HG03354 (cell line): Measurements from ENCODE around the gene SMARCAL1.

ENCODE experiments used
- ATAC-seq: cut with Tn5 transposase; IDR thresholded peaks from one replicate; pipeline ENCODE4 v1.9.1; 2021; ENCODE audit warnings: mild to moderate bottlenecking; ENCODE audit not compliant: unreplicated experiment, poor library complexity, severe bottlenecking

The SMARCAL1 gene

DNA sequence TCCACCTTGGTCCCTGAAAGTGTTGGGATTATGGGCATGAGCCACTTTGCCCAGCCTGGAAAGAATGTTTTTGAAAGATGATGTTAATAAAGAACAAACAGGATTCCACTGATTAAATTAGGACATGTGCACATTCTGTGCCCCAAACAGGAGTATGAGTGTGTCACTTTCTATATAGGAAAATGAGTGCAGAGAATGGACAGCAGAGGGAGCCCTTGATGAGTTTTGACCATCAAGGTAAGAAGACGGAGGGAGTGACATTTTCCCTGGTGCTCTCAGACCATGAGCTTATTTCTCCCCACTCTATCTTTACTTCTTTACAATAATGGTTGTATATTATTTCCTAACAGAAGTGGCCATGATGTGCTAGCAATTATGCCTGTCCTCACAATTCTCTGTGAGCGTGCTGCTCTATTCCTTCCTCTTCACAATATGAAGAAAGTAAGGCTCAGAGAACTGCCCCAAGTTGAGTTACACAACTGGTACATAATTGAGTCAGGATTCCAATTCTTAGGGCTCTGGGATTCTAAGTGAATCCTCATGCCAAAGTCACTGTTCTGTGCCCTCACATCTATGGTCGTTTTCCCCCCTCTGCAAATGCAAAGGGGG lies 107.0 kb downstream of the SMARCAL1 start:
- ATAC-seq: peak; percentile 78

DNA sequence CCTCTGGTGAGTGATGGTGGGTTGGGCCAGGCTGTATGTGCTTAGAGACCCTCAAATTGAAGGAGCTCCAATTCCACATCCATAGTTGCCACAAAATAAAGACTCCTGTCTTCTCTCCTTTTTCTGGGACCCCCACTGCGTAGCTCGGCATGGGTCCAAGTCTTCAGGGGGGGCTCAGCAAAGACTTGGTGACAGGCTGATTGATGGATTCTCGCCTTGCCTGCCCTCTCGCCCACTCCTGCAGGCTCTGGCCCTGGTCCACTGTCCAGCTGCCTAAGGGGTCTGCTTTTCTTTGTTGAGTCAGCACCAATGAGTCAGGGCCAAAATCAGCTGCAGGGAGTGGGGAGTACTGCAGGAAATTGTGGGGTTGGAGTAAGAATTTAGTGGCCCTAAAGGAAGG lies 107.8 kb downstream of the SMARCAL1 start:
- ATAC-seq: no peak

DNA sequence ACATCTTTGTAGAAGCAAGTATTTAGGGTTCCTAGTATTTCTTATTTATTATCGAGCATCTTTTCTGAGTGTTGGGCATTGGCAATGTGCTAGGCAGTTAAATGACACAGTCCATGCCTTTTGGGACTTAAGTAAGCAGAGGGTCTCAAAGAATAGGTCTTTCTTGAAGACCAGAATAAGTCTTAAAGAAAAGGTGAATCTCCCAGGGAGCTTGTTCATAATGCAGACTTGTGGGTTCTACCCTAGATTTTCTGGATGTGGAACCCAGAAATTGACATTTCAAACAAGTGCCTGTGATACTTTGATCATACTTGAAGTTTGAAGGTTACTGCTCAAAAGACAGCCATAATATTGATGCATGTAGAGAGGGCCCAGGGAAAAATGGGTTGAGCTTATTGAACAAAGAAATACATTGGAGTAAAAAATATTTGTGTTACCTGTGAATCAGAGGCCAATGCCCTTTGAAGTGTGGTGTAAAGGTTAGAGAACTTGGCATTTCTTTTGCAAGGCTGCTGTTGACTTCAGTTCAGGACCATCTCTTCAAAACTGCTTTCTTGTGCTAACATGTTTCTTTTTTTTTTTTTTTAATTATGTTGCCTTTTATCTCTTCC lies 110.7 kb downstream of the SMARCAL1 start:
- ATAC-seq: no peak

DNA sequence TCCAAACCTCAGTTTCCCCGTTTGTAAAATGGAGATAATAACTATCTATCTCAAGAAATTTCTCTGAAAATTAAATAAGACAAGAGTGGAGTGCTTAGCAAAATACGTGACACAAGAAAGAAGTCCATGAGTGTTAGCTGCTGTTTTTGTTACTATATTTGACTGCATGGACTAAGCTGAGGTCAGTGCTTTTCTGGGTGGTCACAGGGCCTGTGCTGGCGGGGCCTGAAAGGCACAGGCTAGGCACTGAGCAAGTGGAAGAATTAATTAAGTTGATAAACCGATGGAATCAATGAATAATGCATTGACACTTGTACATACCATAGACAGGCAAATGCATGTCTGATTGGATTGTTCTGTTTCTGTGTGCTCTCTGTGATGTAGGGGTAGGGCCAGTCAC lies 113.7 kb downstream of the SMARCAL1 start:
- no peak for ATAC-seq

DNA sequence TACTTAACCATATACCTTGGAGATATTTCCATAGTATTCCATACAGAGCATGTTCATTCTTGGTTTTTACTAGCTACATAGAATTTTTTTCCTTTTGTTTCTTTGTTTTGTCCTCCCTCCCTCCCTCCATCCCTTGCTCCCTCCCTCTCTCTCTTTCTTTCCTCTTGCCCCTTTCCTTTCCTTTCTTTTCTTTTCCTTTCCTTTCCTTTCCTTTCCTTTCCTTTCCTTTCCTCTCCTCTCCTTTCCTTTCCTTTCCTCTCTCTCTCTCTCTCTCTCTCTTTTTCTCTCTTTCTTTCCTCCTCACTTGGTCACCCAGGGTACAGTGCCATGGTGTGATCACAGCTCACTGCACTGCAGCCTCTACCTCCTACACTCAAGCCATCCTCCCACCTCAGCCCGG lies 114.7 kb downstream of the SMARCAL1 start:
- ATAC-seq: no peak

DNA sequence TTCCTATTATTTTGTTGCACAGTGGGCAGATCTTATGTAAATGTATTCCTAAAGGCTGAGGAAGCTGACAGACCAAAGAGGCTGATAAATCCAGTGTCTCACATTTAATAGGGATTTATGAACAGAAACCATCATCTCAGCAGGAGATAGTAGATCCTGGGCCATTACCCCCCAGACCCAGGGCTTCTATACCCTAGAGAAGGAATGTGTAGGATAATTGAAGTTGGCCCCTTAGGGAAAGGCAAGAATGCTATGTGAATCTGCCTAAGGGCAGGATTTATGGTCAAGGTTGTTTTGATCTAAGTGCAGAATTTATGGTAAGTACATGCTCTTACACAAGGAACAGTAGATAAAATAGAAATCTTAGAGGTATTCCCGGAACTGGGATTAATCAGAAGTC lies 115.3 kb downstream of the SMARCAL1 start:
- ATAC-seq: no peak

DNA sequence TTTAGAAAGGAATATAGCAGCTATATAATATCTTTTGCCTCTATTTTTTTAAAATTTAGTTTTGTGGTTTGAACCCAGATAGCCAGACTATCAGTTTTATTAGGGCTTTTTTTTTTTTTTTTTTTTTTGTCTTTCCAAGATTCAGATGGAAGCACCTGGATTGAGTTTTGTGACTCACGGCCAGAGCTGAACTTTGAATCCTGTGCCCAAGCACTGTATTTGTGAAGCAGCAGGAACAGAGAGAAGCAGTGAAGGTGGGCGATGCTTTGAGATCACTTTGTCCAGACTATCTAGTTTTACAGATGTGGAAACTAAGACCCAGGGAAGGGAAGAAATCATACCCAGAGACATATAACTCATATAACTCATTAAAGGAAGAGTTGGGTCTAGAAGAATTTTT lies 120.3 kb downstream of the SMARCAL1 start:
- ATAC-seq: no peak
